ENCODE measurements around the gene KRTAP10-3.

GRCh38 chr21:44526096-44526997 lies 32.2 kb downstream of the KRTAP10-3 start:
- TF ChIP-seq CTCF (IDR thresholded peaks at IDR 0.05) (no peak), ZFX (IDR thresholded peaks at IDR 0.05; ENCODE audit: borderline replicate concordance) (no peak)
